Myocyte (in vitro differentiated cells): Measurements from ENCODE around the gene ZNF22. TPM values are rescaled to one million over a fixed set of nuclear protein-coding genes. Genes with fewer than 3 reads are reported as not detected.

Experiments used
- DNase-seq: peaks from one replicate; pipeline ENCODE4 v3.0.0-alpha.2; 2012; ENCODE audit warnings: low read depth
- total RNA-seq: library from RNA; depleted of rRNA; stranded (reverse); fragments of >200 nt; gene quantifications from 2 replicates; pipeline ENCODE4 v1.2.3, GENCODE V29; 2014

ZNF22 gene
- total RNA-seq, 1 donor from 2014 or later, result 25.9 TPM

- peak; percentile 99 for DNase-seq
Measured at GRCh38 chr10:44963772-44964633, 36.7 kb upstream of the ZNF22 start.

GRCh38 chr10:44965104-44965503 is 35.6 kb upstream of the ZNF22 start:
- no peak for DNase-seq

- DNase-seq, result peak; percentile 86
Measured at GRCh38 chr10:44965651-44966097, 35.0 kb upstream of the ZNF22 start.

GRCh38 chr10:44966129-44966815 is 34.5 kb upstream of the ZNF22 start:
- peak; percentile 47 for DNase-seq

GRCh38 chr10:44966816-44967509 is 33.8 kb upstream of the ZNF22 start:
- peak; percentile 90 for DNase-seq

- DNase-seq, result peak; percentile 46
Measured at GRCh38 chr10:44967616-44968015, 33.1 kb upstream of the ZNF22 start.

GRCh38 chr10:44968091-44968490 is 32.6 kb upstream of the ZNF22 start:
- DNase-seq, result no peak

GRCh38 chr10:44968500-44969400 is 32.0 kb upstream of the ZNF22 start:
- DNase-seq, result peak; percentile 69

- DNase-seq, result no peak
Measured at GRCh38 chr10:44969854-44970253, 30.9 kb upstream of the ZNF22 start.

GRCh38 chr10:44970812-44971395 is 29.8 kb upstream of the ZNF22 start:
- DNase-seq, result peak; percentile 65

GRCh38 chr10:44971434-44971833 is 29.3 kb upstream of the ZNF22 start:
- no peak for DNase-seq

- DNase-seq, result no peak
Measured at GRCh38 chr10:44971935-44972757, 28.6 kb upstream of the ZNF22 start.

- no peak for DNase-seq
Measured at GRCh38 chr10:44972874-44973306, 27.8 kb upstream of the ZNF22 start.

GRCh38 chr10:44973323-44974081 is 27.2 kb upstream of the ZNF22 start:
- DNase-seq, result peak; percentile 84

GRCh38 chr10:44974082-44974627 is 26.6 kb upstream of the ZNF22 start:
- DNase-seq, result no peak

- DNase-seq, result peak; percentile 82
Measured at GRCh38 chr10:44974628-44975430, 25.9 kb upstream of the ZNF22 start.
